GM19035 (cell line): ENCODE data around the gene SHF.

Experiments used
- ATAC-seq: cut with Tn5 transposase; IDR thresholded peaks from one replicate; pipeline ENCODE4 v1.9.1; 2021; ENCODE audit not compliant: unreplicated experiment

Gene SHF

DNA sequence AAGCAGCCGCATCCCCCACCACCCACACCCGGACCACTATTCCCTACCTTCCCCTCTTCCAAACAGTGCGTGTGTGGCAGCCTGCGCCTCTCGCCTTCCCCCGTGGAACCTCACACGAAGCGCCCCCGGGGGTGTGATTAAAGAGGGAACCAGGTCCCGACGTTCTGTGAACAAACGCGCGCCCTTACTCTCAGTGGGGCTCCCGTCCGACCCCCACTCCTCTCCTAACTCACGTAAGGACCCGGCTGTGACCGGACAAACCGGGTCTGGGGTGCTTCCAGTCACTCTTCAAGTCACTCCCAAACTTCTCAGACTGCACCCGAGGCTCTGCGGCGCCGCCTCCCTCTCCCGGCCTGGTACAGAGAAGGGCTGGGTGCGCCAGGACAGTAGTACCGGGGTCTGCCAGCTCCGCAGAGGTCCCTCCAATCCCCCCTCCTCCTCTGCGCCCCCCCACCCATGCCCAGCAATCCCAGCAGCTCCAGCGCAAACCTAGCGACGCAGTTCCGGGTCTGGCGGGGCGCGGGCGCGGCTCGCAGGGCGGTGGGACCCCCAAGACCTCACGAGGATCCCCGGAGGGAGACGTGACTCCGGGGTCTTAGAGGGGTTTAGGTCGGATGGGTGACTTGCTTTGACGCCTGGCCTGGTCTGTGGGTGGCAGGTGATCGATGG lies 58.7 kb downstream of the SHF start:
- no peak for ATAC-seq

DNA sequence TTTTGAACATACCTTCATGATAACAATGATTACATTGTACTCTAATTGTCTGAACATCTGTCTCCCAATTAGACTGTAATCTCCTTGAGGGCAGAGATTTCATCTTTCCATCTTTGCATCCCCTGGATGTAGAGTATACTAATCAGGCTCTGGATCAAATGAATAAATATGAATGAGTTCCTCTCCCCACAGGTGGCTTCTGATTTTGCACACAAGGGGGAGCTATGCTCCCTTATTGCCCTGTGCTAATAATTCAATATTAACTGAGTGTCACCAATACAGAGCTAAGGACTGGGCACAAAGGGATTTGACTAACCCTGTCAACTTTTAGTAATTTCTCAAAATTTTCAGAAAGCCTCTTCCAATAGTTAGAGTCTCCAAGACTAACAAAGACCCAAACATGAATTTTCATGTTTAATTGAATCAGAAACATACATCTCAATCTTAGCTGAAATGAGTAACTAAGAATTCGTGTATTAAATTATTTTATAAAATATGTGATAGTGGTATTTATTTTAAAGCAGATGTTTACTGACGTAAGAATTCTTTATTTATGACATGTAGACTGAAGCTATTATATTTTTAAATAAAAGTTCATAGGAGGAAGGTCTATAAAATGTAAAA lies 61.1 kb downstream of the SHF start:
- no peak for ATAC-seq

DNA sequence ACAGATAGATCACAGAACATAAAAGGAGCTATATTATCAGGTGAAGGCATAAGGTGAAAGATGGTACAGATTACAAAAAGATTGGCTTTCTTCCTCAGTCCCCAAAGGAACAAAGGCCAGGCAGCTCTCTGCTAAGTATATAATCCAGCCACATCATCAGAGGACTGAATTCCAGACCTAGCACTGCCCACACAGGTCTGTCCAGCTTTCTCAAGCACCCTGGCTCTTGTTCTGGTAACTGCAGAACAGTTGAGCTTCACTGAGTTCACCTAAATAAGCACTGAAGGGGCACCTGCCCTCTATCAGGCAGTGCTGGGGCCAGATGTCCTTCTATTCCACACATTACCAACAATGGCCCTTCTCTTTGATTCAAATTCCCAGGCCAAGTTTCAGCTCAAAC lies 64.4 kb downstream of the SHF start:
- ATAC-seq: no peak

DNA sequence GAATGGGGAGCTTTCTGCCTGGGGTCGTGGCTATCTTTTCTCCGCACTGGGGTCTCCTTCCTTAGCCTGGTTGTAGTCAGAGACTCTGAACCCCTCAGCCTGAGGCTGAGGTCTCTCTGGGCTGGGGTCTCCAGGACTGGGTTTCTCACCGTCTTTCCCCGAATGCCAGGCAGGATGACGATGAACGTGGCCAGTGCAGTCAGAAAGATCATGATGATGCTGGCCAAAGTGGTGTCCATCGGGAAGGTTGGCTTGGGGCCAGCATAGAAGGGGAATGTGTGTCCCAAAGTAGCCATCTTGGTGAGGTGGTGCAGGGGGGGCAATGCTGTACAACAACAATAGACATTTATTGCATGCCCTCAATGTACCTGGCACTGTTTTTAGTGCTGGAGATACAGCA lies 65.0 kb downstream of the SHF start:
- ATAC-seq: no peak

- no peak for ATAC-seq
Measured at GRCh38 chr15:45121706-45122417, 65.9 kb downstream of the SHF start.

DNA sequence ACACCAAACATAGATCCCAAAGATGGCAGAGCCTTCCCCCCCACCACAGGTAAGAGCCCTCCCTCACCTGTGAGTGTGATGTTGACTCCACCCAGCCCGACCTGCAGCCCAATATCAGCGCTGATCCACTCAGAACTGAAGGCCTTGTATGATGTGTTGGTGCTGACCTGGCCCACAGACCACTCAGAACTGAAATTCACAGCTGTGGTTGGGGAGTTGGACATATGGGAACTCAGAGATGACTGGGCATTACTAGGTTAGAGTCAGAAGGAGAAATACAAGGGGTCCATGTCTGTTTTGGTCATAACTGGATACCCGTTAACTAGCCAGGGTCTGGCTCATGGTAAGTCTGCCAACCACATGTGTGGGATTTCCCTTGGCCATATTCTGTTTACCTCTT lies 66.7 kb downstream of the SHF start:
- no peak for ATAC-seq

DNA sequence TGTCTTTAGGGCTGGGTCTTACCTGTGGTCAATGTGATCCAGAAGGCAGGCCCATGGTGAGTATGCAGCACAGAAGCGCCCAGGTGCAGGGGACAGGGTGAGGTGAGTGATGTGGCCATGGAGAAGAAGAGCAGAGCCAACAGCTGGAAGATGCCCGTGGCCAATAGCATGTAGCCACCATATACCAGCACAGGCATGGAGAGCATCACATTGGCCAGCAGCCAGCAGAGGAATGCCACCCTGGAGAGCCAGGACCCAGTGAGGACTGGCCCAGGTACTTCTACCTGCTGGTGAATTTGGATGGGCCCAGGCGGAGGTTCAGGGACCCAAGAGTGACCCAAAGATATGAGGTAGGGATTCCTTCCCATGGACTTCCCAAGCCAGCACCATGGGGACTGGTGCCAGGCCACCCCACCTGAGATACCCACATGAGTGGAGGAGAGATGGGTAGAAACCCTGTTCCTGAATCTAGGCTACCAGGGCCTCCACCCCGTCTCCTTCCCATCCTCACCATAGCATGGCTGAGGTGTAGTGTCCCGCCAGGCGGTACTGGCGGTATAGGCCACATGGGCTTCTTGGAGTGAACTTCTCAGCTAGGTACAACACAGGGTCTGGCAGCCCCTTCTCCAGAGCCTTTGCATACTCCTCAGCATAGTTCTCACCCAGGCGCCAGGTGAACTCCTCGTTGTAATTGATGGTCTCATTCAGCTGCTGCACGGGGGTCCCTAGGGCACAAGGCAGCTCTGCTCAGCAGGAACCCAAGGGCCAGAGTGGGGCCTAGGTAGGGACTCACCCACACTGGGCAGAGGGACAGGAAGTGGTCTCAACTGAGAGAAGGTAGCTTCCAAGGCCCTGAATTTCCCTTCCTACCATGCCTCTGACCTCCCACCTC lies 67.4 kb downstream of the SHF start:
- ATAC-seq: no peak

DNA sequence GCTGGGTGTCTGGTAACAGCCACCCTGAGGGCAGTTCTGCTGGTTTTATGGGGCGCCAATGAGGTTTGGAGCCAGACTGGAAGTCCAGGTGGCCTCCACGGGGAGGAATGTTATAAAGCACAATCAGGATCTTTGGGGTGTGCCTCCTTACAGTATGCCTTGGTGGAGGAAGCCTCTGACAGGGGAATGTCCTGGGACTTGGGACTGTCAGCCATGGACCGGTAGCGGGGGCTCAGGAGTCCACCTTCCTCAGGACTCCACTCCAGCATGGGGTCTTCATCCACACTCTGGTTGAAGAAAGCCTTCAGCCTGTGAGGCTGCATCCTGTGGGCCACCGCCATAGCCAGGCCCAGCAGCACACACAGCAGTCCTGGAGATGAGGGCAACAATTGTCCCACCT lies 68.8 kb downstream of the SHF start:
- ATAC-seq: no peak

- peak; percentile 91 for ATAC-seq
Measured at GRCh38 chr15:45118131-45118588, 69.6 kb downstream of the SHF start.

DNA sequence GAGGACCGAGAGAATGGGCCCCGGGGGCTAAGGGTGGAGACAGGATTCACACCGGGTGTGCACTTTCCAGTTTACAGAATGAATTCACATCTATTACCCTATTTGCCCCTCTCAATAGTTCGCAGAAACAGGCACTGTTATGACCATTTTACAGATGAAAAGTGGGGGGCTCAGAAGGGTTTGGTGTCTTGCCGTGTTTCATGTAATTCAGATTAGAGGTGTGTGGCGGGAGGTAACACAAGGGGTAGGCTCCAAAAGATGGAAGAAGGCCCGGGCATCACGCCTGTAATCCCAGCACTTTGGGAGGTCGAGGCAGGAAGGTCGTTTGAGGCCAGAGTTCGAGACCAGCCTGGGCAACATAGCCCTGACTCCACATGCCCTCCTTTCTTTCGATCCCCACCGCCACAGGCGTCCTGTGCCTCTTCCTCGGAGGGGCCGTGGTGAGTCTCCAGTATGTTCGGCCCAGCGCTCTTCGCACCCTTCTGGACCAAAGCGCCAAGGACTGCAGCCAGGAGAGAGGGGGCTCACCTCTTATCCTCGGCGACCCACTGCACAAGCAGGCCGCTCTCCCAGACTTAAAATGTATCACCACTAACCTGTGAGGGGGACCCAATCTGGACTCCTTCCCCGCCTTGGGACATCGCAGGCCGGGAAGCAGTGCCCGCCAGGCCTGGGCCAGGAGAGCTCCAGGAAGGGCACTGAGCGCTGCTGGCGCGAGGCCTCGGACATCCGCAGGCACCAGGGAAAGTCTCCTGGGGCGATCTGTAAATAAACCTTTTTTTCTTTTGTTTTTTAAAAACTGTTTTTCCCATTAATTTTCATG lies 70.2 kb downstream of the SHF start:
- ATAC-seq: peak; percentile 11
